NCI-H446 (cell line): ENCODE data around the gene CEBPG.

Source experiments
- DNase-seq, 2 experiments: peaks; one replicate each; lab custom pipeline; 2025; lab: John Stamatoyannopoulos, UW

Gene CEBPG

DNA sequence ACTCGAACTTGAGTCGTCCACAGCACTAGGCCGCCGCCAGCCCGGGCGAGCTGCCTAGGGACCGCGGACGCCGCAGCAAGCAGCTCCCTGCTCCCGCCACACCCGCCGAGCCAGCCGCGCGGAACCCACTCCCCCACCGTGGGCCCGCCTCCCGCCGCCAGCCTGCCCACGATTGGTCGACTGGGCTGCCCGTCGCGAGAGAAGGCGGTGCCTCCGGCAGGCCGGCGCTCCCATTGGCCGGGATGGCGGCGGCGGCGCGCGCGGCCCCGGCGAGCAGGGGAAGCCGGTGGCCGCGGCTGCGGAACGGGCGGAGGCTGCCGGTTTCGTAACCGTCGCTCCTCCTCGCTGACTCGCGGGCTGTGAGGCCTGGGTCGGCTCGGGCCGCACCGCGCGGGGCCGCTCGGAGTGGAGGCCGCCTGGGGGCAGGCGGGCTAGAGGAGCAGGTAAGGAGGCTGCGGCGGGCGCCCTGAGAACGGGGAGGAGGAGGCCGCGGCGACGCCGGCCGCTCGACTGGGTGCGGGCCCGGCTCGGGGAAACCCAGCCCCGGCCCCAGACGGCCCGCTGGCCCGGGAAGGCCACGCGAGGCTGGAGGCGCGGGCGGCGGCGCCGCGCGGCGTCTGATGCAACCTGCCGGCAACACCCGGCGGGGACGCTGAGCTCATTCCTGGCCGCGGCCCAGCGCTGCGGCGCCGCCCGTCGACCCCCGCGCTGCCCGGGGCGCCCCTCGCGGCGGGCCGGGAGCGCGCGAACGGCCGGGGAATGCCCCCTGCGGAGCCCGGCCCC lies at the start of gene CEBPG:
TSS of gene CEBPG (plus strand) at position 257 of the 783 bp plus-strand sequence. CDS start 5,531 bp downstream, outside the sequence.
- DNase-seq, result peak; percentile 75 to 95

DNA sequence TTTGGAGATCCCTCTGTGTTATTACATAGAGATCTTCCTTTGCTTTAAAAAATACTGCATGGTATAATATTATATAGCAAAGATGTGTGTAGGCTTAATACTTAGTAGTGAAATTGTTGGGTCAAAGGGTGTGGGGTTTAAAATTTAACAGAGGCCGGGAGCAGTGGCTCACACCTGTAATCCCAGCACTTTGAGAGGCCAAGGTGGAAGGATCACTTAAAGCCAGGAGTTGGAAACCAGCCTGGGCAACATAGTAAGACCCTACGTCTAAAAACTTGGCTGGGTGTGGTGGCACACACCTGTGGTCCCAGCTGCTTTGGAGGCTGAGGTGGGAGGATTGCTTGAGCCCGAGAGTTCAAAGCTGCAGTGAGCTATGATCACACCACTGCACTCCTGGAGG lies 48.9 kb upstream of the CEBPG start:
- no peak for DNase-seq

DNA sequence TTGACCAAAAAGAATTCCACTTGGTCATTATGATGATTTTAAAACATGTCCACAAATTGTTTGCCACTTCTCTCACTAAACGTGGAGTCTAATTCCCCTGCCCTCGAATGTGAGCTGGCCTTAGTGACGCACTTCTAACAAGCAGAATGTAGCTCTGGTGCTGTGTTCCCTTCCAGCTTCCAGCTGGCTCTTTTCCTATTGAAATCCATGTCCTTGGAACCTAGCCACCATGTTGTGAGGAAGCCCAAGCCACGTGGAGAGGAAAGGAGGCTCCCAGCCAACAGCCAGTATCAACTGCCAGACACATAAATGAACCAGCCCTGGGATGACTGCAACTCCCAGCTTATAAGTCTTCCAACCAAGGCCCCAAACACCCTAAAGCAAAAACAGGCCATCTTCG lies 47.6 kb upstream of the CEBPG start:
- DNase-seq, result peak; percentile 85 to 95

DNA sequence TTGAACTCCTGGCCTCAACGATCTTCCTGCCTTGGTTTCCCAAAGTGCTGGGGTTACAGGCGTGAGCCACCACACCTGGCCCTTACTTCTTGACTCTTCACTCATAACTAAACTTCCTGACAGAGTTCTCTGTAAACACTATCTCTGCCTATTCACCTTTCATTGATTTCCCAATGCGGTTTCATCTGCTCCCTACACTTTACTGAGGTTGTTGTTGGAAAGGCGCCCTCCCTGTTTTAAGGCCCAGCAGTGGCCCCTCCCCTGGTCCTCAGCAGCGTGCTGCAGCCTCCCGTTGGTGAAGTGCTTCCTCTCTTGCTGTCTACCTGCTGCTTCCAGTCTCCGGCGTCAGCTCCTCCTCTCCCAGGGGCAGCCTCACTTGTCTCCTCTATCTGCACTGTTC lies 44.4 kb upstream of the CEBPG start:
- no peak for DNase-seq

DNA sequence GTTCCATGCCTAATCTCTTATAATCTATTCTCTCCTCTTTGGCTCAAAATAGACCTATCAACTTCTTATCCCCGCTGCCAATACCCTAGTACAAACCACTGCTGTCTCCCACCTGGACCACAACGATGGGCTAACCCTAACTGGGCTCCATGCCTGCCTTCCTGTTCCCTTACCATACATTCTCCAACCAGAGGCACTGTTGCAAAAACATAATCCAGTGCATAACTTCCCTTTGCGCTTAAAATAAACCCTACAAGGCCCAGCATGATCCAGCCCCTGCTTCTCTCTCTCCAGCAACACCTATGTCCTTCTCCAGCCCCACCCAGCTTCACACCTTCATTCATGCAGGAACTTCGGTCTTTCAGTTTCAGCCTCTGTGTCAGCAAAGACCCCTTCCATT lies 43.8 kb upstream of the CEBPG start:
- no peak for DNase-seq

DNA sequence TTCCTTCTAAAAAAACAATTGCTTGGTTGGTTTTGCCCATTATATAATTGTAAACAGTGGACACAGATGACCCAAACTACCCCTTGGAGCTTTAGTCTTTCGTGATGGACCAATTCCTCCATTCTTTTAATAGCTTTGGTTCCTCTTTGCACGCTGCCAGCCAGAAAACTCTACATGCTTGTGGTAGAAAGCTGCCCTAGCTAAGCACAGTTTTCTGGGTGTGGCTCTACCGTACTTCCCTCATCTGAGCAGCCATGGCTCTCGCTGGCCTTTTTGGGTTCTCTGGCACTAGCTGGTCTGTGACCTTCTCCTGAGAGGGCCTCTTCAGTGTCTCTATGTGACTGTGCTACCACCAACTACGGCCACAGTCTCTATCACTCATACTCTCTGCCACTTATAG lies 41.3 kb upstream of the CEBPG start:
- no peak for DNase-seq

DNA sequence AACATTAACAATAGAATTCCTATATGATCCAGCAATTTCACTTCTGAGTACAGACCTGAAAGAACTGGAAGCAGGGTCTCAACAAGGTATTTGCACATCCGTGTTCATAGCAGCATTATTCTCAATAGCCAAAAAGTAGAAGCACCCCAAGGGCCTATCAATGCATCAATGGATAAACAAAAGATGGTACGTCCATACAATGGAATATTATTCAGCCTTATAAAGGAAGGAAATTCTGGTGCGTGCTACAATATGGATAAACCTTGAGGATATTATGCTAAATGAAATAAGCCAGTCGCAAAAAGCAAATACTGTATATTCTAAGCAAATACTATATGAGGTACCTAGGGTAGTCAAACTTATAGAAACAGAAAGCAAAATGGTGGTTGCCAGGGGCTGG lies 40.4 kb upstream of the CEBPG start:
- DNase-seq, result no peak

DNA sequence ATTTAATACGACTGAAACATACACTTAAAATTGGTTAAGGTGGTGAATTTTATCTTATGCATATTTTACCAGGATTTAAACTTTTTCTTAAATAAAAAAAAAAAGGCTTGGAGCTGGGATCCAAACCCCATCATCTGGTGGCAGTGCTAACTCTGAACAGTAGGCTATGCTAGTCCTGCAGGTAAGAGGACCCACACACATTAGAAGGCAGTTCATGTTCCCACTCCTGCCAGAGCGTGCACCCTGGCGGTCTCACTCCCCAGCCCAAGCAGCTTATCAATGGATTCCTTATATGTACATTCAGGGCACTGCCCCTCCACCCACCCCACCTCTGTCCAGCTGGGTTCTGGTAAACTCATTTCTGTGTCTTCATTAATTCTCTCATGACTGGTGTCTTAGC lies 39.9 kb upstream of the CEBPG start:
- no peak for DNase-seq

DNA sequence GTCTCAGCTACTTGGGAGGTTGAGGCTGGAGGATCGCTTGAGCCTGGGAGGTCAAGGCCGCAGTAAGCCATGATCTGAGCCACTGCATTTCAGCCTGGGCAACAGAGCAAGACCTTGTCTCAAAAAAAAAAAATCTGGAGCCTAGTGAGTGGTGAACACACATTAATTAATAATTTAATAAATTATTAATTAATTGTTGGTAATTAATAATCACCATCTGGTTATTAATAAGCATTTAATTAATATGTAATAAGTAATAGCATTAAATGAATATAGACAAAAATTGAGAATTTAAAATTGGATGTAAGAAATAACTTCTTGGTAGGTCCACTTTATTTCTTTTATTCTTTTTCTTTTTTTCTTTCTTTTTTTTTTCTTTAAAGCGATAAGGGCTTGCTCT lies 39.2 kb upstream of the CEBPG start:
- DNase-seq, result no peak

DNA sequence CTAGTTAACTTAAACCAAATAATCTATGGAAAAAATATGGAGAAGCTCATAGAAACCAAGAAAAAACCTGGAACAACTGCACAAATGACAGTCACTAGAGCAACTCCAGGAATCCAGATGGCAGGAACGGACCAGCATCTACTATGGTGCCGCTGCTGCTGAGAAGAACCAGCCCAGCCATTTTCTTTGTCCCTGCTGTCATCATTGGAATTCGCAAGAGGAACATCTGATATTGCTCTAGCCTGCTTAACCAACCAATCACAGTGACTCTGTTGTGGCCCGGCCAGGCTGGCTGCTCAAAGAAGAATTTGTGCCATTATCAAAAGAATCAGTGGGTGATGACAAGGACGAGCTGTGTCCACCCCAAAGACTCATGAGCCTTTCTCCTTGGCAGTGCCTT lies 38.1 kb upstream of the CEBPG start:
- DNase-seq, result no peak

DNA sequence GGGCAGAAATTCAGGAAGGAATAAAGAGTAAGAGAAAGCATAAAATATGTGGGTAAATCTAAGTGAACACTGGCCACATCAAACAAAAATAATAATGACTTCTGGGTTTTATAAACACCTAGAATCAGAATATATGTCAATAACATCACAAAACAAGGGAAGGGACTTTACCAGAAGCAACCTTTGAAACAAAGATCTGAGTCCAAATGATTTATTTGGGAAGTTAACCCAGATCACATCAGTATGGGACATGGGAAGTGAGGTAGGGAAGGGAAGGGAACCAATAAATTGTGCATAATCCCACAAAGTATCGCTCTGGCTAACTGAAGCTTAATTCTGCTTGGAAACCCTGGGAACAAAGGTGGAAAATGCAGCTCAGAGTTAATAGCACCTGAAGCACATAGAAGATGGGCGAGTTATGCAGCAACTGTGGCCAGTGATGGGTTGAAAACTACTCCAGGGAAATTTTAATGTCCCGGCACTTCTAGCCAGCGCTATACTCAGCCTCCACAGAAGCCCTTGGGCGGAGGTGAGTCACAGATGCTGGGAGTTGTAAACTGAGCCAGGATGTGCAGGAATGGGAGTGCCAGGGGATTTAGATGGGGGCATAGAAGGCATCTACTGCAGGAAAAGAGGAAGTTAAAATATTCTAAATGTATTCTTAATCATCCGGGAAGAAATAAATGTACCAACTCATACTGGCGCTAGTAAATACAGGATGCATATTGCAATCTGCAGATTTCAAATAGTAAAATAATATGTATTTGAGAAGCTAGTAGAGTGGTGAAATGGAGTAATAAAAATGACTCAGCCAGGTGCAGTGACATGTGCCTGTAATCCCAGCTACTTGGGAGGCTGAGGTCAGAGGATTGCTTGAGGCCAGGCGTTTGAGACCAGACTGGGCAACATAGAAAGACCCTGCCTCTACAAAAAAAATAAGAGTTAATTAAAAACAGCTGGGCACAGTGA lies 34.2 kb upstream of the CEBPG start:
- DNase-seq, result no peak

DNA sequence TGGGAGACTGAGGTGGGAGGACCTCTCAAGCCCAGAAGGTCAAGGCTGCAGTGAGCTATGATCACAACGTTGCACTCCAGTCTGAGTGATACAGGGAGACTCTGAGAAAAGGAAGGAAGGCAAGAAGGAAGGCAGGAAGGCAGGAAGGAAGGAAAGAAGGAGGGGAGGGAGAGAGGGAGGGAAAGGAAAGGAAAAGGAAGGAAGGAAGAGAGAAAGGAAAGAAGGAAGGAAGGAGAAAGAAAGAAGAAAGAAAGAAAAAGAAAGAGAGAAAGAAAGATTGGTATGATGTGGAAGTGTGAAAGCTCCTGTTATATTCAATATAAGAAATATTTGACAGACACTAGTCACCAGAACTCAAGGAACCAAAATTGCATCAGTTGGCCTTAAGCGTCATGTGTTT lies 32.5 kb upstream of the CEBPG start:
- DNase-seq, result no peak

DNA sequence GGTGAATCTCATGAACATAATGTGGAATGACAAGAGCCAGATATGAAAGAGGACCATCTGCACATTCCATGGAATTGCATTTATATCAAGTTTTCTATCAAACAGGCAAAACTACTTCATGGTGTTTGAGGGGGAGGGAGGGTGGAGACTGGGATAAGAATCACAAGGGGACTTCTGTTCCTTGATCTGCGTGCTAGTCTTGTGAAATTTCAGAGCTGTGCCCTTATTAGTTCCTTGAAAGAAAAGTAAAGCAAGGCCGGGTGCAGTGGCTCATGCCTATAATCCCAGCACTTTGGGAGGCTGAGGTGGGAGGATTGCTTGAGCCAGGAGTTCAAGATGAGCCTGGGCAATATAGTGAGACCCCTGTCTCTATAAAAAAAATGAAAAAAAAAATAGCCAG lies 30.2 kb upstream of the CEBPG start:
- no peak for DNase-seq

DNA sequence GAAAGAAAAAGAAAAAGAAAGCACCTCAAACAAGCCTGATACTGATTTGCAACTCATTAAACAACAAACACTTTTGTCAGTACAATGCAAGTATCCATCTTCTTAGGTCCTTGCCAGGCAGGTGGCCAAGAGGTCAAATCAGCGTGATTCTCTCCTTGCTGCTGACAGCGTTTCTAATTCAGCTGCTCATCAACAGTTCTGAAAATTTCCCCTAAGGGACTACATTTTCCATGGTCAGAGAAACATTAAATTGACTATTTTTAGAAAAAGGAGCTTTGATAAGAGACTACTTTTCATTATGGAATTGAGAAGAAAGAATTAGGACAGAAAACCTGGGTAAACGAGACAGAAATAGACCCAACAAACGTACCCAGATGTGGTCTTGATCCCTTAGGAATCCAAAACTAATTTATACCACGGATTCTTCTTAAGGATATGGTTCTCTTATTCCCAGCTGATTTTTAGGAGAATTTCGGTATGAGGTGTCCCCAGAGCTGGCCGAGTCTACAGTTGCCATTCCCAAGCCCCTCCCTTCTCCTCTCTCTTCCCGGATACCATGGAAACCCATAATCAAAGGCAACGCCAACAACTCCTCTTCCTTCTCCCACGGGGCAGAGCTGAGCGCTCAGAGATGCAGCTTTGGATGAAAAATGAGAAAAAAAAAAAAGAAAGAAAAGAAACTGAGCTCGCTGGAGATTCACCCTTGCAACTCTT lies 29.5 kb upstream of the CEBPG start:
- peak in 1 of 2 experiments; percentile 8 for DNase-seq

DNA sequence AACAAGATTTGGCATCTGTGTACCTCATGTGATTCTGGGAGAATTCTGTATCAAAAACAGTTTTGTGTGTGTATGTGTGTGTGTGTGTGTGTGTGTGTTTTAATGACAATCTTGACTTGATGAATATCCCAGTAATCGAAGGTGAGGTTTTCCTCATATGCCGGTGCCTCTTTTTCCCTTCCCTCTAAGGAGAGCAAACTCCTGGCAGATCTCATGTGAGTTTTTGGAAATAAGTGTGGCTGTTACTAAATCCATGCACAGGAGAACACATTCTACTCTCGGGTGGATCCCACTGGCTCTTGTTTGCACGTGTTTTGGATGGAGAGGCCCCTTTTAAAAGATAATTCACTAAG lies 29.0 kb upstream of the CEBPG start:
- DNase-seq, result no peak

DNA sequence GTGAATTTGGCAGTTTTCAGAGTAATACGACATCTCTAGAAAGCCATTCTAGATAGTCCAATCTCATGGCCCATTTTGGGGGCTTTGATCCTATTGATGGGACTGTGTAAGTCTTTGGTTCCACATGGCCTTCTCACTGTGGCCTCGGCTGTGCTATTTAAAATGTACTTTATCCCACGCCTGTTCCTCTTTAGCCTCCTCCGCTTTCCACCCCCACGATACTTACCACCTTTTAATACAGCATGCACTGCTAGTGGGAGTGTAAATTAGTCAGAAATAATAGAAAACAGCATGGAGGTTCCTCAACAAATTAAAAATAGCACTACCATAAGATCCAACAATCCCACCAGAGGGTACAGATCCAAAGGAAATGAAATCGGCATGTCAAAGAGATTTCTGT lies 28.3 kb upstream of the CEBPG start:
- DNase-seq, result no peak

DNA sequence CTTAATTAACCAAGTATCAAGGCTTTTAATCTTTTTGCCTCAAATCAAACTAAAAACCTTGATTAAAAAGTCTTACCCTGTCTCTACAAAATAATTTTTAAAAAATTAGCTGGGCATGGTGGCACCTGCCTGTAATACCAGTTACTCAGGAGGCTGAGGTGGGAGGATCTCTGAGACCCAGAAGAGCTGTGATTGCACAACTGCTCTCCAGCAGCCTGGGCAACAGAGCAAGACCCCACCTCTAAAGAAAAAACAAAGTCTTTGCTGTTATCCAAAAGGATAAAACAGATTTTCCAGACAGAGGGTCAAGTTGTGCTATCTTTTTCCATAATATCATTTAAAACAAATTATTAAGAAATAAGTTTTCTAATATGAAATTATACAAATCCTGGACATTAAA lies 26.8 kb upstream of the CEBPG start:
- no peak for DNase-seq

DNA sequence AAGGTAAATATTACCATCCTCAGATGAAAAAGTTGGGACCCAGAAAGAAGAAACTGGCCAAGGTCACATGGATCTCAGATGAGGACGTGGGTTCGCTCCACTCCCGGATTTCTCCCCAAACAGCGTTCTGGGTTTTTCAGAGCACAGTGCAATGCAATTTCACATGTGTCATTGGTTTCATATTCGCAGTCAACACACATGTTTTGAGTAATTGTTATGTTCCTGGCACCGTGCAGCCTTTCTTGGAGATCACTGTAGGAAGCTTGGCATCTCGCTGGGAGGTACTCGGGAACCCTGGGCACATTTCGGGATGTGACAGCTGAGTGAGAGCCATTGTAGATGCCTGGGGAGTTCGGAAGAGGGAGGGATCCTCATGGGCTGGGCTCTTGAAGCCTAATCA lies 26.2 kb upstream of the CEBPG start:
- DNase-seq, result no peak

DNA sequence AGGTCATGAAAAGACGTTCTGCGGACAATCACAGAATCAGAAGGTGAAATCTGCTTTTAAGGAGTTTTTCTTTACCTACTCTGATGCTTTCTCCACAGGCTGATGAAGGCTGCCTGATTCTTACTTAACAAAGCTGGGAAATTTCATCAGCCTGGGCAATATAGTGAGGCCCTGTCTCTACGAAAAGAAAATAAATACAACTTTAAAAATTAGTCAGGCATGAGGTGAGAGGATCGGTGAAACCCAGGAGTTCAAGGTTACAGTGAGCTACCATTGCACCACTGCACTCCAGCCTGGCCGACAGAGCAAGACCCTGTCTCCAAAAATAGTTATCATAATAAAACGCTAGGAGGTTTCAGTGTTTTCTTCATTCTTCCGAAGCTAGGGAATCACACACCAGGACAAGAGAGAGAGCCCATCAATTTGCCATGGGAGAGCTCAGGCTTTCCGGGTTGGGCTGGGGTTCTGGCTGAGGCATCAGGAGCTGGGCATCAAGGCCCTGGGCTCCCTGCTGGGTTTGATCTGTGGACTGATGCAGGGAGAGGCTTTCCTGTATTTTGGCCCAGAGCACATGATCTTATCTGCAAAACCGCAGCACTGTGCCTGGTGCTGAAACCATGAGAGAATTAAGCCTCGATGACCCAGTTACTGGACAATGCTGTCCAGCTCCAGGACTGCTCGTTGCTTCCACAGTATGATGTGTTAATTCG lies 25.1 kb upstream of the CEBPG start:
- no peak for DNase-seq

DNA sequence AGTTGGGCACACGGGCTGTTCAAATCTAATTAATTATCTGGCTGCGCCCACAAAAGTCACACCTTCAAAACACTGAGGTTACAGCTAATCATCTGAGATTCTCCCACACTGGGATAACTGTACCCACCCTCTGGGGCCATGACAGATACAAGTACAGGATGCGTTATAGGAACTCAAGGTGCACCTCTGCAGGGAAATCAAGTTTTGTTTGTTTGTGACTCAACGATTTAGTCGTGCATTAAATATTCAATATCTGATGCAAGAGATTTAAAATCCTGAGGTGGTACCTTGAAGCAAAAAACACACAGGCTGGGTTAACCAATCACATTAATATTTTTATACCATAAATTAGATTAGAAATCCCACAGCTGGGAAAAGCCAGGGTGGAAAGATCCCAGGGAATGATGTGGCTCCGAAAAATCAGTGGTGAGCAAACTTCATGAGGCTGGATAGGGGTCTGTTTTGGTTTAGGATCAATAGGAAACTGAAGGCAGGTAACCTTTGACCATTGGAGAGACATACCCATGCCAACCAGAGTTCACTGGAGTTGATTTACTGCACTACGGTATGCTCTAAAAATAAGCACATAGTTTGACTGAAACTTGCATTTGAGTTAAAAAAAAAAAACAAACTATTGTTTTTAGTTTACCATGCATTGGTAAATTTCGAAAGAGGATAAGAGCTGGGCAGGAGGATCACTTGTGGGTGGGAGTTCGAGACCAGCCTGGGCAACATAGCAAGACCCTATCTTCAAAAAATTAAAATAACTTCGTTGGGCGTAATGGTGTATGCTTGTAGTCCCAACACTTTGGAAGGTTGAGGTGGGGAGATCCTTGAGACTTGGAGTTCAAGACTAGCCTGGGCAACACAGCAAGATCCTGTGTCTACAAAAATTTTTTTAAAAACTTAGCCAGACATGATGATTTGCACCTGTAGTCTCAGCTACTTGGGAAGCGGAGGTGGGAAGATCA lies 23.9 kb upstream of the CEBPG start:
- no peak for DNase-seq
